HG02759 (cell line): Measurements from ENCODE around the gene ADGRF3.
"Not testable (repeated sequence)": the region's sequence is repeated elsewhere in the genome, so short reads cannot be mapped to it uniquely, and the experiment has no call there.

Experiments
- ATAC-seq: cut with Tn5 transposase; IDR thresholded peaks from one replicate; pipeline ENCODE4 v1.9.1; 2021; ENCODE audit warnings: mild to moderate bottlenecking, moderate library complexity; ENCODE audit not compliant: unreplicated experiment

Gene ADGRF3

GRCh38 chr2:26283606-26284005 lies 63.0 kb downstream of the ADGRF3 start:
- ATAC-seq = no peak

GRCh38 chr2:26281226-26281625 lies 65.4 kb downstream of the ADGRF3 start:
- ATAC-seq = no peak

GRCh38 chr2:26279886-26280285 lies 66.7 kb downstream of the ADGRF3 start:
- no peak for ATAC-seq

GRCh38 chr2:26276484-26277227 lies 69.9 kb downstream of the ADGRF3 start:
- ATAC-seq = no peak

GRCh38 chr2:26274058-26274613 lies 72.5 kb downstream of the ADGRF3 start:
- no peak for ATAC-seq

- ATAC-seq = no peak
These were observed 73.1 kb downstream of the ADGRF3 start for GRCh38 chr2:26273501-26273900.

GRCh38 chr2:26270373-26270772 lies 76.2 kb downstream of the ADGRF3 start:
- ATAC-seq = no peak

GRCh38 chr2:26269571-26270158 lies 76.9 kb downstream of the ADGRF3 start:
- no peak for ATAC-seq

- ATAC-seq = not testable (repeated sequence)
These were observed 77.8 kb downstream of the ADGRF3 start for GRCh38 chr2:26268670-26269385.

GRCh38 chr2:26268213-26268612 lies 78.4 kb downstream of the ADGRF3 start:
- no peak for ATAC-seq

- not testable (repeated sequence) for ATAC-seq
These were observed 87.8 kb downstream of the ADGRF3 start for GRCh38 chr2:26258836-26259235.
